Measurements from ENCODE around the gene AKIRIN2.

The AKIRIN2 gene

GRCh38 chr6:87653074-87653962 is 48.7 kb downstream of the AKIRIN2 start:
- no peak for TF ChIP-seq CTCF (conservative IDR thresholded peaks at IDR 0.05; ENCODE audit: low read depth)
- H3K27ac ChIP-seq: no peak overlapping the region
- ChIA-PET POLR2A (ENCODE audit: low non-redundant PET) (no interaction called here), CTCF (no interaction called here)
- DNase-seq (ENCODE audit: low spot score): no peak

- no peak for DNase-seq (ENCODE audit: low spot score)
- POLR2A ChIA-PET (ENCODE audit: low non-redundant PET): no interaction called here
- CTCF ChIA-PET: interaction anchor here (0.8 kb wide), 1 partner anchor 195 kb away, joined by 3 read pairs; no protein-coding TSS in a partner anchor
- no peak overlapping the region for H3K27ac ChIP-seq
- no peak for TF ChIP-seq CTCF (conservative IDR thresholded peaks at IDR 0.05; ENCODE audit: low read depth)
These were observed 57.0 kb downstream of the AKIRIN2 start for GRCh38 chr6:87645080-87645479.

GRCh38 chr6:87641065-87641692 is 60.9 kb downstream of the AKIRIN2 start:
- ChIA-PET POLR2A (ENCODE audit: low non-redundant PET) (no interaction called here), CTCF (interaction anchor here (0.6 kb wide), 2 partner anchors 36 to 186 kb away, joined by 3 read pairs; no protein-coding TSS in a partner anchor)
- no peak for DNase-seq (ENCODE audit: low spot score)
- no peak for TF ChIP-seq CTCF (conservative IDR thresholded peaks at IDR 0.05; ENCODE audit: low read depth)
- no peak overlapping the region for H3K27ac ChIP-seq

- H3K27ac ChIP-seq: no peak overlapping the region
- ChIA-PET POLR2A (ENCODE audit: low non-redundant PET) (no interaction called here), CTCF (interaction anchor here (0.6 kb wide), 1 partner anchor 15 kb away, joined by 3 read pairs; no protein-coding TSS in a partner anchor)
- no peak for TF ChIP-seq CTCF (conservative IDR thresholded peaks at IDR 0.05; ENCODE audit: low read depth)
- DNase-seq (ENCODE audit: low spot score): no peak
These were observed 62.7 kb downstream of the AKIRIN2 start for GRCh38 chr6:87639373-87639772.

GRCh38 chr6:87637106-87637505 is 64.9 kb downstream of the AKIRIN2 start:
- H3K27ac ChIP-seq: no peak overlapping the region
- ChIA-PET CTCF (interaction anchor here (0.5 kb wide), 1 partner anchor 65 kb away, joined by 4 read pairs; the partner anchor contains the start of gene AKIRIN2), POLR2A (ENCODE audit: low non-redundant PET) (no interaction called here)
- DNase-seq (ENCODE audit: low spot score): no peak
- no peak for TF ChIP-seq CTCF (conservative IDR thresholded peaks at IDR 0.05; ENCODE audit: low read depth)

- DNase-seq (ENCODE audit: low spot score): no peak
- TF ChIP-seq CTCF (conservative IDR thresholded peaks at IDR 0.05; ENCODE audit: low read depth): no peak
- H3K27ac ChIP-seq: no peak overlapping the region
- CTCF ChIA-PET: no interaction called here
- POLR2A ChIA-PET (ENCODE audit: low non-redundant PET): no interaction called here
These were observed 65.7 kb downstream of the AKIRIN2 start for GRCh38 chr6:87636315-87636714.

Data from RWPE1 (cell line).